EL (cell line): ENCODE data around the gene BTBD17.

ENCODE experiments used
- DNase-seq: peaks from one replicate; pipeline ENCODE4 v3.0.0-alpha.2; 2016

BTBD17 gene

GRCh38 chr17:74386386-74386785 lies 24.7 kb upstream of the BTBD17 start:
- DNase-seq = no peak

GRCh38 chr17:74385201-74385600 lies 23.5 kb upstream of the BTBD17 start:
- DNase-seq = no peak

DNA sequence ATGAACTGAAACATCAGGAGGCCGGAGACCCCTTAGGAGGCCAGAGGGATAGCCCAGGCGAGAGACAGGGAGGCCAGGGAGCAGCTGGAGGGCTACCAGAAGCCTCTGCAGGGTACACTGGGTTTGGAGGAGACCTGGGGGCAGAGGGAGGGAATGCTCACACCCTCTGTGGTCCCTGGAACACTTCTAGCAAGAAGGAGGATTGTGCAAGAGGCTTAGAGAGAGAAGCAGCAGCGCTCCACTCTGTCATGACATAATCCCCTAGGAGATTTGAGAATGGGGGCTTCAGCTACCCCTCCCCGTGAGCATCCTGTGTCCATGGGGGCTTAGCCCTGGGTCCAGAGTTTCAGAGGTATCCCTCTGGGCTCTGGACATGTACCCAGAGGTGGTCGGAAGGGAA lies 21.5 kb upstream of the BTBD17 start:
- DNase-seq = no peak

DNA sequence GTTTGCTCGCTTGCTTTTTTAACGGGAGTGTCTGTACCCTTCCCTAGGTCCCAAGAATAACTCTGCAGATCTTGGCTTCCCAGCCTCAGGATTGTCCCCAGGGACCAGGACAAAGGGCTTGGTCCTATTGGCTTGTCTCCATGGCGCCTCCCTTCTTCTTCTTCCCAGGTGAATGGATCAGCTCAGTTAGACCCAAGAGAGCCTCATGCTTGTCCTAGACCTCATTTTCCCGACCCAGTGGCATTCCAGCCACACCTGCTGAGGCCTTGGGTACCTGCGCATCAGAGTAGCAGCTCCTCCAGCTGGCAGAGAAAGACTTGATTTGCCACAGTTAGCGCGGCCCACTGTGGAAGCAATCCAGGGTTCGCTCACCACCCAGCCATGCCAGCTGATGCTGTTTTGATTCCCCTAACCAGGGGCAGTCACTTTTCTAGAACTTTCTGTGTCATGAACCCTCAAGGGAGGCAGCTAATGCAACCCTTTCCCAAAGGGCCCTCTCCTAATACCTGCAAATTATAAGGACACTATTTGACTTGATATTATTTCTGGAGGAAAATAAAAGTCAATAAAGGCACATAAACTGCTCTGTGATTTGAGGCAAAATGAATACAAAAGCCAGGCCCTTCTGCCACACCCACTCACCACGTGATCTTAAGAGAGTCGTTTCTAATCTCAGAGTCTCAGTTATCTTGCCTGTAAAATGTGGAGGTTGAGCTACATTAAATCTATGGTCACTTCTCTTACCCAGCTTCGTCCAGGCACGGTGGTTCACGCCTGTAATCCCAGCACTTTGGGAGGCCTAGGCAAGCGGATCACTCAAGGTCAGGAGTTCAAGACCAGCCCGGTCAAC lies 19.5 kb upstream of the BTBD17 start:
- no peak for DNase-seq

- no peak for DNase-seq
Observed at GRCh38 chr17:74380086-74380958, 18.7 kb upstream of the BTBD17 start.

DNA sequence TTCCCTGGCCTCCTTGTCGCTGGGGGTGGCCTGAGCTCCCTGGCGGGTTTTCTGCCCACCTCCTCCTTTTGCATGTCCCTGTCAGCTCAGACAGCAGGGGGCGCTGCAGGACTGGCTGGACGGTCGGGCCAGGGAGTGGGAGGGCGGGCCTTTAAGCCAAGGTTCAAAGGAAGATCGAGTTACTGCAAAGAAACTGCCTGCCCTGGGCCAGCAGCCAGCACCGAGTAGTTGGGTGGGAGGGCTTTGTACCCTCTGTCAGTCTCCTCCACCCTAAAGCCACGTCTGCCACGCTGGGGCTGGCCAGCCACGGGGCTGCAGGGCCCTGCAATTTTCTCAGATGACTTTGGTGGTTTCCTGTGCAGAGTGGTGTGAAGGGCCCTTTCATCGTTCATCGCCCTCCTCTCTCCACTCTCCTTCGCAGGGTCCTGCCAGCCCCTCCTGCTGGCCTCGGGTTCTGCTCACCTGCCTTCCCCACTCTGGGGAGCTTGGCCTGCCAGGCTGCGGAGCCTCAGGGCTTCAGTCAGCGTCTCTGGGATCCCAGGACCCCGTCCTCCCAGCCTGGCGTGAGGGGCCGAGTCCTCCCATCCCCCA lies 17.9 kb upstream of the BTBD17 start:
- DNase-seq = peak; percentile 59

GRCh38 chr17:74374858-74375257 lies 13.2 kb upstream of the BTBD17 start:
- DNase-seq = no peak

- DNase-seq = no peak
Observed at GRCh38 chr17:74373838-74374606, 12.4 kb upstream of the BTBD17 start.

DNA sequence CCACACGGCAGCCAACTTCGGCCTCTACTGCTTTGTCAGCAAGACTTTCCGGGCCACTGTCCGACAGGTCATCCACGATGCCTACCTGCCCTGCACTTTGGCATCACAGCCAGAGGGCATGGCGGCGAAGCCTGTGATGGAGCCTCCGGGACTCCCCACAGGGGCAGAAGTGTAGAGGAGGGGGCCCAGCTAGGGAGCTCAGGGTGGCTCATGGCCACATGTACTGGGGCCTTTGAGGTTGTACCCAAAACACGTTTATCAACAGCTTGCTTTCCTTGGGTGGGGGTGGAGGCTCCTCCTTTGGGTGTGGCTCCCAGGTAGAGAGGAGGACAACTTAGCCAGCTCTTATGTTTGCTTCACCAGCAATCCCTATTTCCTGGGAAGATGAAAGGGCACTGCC lies 10.8 kb upstream of the BTBD17 start:
- DNase-seq = no peak

GRCh38 chr17:74371653-74372147 lies 10.0 kb upstream of the BTBD17 start:
- DNase-seq = no peak

DNA sequence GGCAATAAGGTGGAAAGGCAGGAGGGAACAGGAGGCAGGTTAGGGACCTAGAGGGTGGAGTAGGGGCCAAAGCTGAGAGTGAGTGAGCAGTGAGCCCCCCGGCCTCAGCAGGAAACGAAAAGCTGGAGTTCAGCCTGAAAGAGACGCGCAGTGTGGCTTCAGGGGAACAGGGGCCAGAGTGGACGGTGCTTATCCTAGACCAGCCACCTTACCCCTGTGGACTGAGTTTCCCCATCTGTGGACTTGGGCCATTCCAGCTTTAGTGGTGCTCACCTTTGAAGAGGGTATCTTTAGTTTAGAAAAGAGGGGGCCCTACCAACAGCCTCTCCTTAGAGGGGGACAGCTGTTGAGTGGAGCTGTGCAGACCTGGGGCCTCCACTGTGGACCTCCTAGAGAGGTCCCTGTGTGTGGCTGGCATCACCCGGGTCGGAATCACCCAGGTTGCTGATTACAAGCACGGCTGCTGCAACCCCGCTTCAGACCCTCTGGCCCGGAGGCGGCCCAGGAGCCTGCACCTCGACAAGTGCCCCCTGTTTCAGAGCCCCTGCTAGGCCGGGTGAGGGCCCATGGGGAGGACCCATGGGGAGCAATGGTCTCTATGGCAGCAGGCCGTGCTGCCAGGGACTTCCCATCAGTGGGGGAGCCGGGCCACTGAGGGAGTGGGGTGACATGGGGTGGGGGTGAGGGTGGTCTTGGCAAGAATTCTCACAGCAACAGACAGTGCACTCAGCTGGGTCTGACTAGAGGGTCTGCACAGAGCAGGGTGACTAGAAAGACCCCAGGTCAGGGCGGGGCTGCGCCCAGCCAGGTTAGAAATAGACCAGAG lies 8.2 kb upstream of the BTBD17 start:
- no peak for DNase-seq

DNA sequence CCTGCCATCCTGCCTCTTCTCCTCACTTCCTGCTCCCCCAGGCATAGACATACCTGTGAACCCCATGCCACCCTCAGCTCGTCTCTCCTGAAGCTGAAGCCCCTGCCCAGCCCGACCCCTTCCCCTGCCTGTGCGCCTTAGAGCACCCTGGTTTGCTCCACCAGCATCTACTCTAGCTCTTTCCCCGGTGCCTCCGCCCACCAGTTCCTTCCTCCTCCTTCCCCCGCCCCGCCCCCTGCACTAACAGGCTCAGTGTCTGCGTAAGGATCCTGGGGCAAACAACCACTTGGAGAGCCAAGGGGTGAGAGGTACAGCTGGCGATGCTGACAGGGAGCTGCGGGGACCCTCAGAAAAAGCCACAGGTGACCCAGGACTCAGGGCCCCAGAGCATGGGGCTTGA lies 7.6 kb upstream of the BTBD17 start:
- DNase-seq = no peak

- DNase-seq = peak; percentile 45
Observed at GRCh38 chr17:74368341-74369081, 6.8 kb upstream of the BTBD17 start.

- no peak for DNase-seq
Observed at GRCh38 chr17:74367206-74367605, 5.5 kb upstream of the BTBD17 start, which contains the start of gene GPR142. Gene GPR142 (plus strand): TSS chr17:74367506. CDS start chr17:74369541, 2,035 bp downstream.

- no peak for DNase-seq
Observed at GRCh38 chr17:74362810-74363498, 1.3 kb upstream of the BTBD17 start.

DNA sequence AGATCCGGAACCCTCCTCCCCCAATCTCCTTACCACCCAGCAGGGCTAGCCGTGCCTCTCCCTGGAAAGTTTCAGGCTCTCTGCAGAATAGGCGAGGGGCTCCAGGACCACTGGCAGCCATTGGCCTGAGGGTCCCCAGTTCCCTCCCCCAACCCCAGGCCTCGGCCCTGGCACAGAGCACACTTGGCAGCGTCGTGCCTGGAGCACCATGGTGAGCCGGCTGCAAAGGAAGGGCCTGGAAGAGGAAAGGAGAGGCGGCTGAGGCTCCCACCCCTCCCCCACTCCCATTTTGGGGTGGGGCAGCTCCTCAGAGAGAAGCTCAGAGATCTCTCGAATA lies 369 bp upstream of the BTBD17 start:
- no peak for DNase-seq

DNA sequence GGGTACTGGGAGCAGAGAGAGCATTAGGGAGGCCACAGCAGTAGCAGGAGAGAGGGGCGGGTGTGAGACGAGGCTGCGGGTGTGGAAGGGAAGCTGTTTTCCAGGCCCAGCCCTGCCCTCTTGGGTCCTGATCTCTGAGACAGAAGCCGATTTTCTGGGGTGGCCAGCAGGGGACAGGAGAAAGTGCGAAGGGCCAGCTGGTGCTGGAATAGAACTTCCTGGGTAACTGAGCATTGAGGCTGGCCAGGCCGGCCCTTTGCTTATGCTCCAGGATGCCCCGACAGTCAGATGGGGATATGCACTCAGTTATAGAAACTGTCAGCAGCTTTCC lies 804 bp downstream of the BTBD17 start:
- no peak for DNase-seq

DNA sequence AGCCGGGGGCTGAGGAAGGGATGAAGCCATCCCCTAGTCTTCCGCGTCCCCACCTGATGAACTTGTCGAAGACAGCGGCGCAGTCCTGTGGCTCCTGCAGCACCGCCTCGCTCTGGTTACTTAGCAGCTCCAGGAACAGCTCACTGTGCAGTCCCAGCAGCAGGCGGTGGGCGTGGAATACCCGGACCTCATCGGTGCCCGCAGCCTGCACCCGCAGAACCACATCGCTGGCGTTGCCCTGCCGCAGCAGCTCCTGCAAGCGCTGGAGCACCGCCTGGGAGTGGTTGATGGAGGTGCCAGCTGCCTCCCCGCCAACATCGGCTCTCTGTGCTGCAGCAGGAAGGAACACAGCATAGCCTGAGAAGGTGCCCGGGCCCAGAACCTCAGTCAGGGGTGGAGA lies 1.8 kb downstream of the BTBD17 start:
- DNase-seq = no peak

- no peak for DNase-seq
Observed at GRCh38 chr17:74358697-74359096, 3.0 kb downstream of the BTBD17 start.

GRCh38 chr17:74357466-74357809 lies 4.2 kb downstream of the BTBD17 start:
- DNase-seq = no peak
